Glomerular visceral epithelial cell (primary cell): ENCODE data around the gene CFL2.
A peak's percentile ranks its signal among the peaks of the same experiment; 100 is the strongest.

Source experiments
- DNase-seq: peaks from one replicate; pipeline ENCODE4 v3.0.0-alpha.2; 2016; ENCODE audit errors: extremely low spot score

The CFL2 gene

DNA sequence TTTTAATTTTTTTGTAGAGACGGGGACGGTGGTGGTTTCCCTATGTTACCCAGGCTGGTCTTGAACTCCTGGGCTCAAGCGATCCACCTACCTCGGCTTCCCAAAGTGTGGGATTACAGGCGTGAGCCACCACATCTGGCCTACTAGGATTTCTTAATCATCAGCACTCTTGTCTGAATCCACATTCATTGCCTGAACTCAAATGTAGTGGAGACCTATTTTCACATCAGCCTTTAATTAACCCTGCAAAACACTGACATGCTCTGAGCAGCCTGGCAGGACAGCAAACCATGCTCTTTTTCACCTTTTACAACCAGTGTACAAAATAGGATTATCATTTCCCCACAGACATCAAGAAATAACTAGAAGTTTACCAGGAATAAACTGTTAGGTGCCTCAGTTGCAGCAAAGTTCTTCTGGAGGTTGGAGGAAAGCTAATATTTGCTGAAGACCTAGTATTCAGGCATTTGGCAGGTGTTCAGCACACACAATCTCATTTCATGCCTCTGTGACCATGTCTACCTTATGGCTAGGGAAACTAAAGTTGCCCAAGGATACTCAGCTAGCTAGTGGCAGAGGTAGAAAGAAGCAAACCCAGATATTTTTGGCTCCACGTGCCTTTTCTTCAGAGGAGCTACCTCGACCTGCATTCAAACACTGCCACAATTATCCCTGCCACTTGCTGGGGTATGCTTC lies 37.7 kb downstream of the CFL2 start:
- DNase-seq: no peak

DNA sequence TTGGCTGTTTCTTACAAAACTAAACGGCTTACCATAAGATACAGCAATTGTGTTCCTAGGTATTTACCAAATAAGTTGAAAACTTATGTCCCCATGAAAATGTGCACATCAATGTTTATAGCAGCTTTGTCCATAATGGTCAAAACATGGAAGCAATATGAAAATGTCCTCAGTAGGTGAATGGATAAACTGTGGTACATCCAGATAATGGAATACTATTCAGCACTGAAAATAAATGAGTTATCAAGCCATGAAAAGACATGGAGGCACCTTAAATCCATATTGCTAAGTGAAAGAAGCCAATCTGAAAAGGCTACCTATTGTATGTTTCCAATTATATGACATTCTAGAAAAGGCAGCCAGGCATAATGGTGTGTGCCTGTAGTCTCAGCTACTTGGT lies 40.7 kb downstream of the CFL2 start:
- DNase-seq: no peak

DNA sequence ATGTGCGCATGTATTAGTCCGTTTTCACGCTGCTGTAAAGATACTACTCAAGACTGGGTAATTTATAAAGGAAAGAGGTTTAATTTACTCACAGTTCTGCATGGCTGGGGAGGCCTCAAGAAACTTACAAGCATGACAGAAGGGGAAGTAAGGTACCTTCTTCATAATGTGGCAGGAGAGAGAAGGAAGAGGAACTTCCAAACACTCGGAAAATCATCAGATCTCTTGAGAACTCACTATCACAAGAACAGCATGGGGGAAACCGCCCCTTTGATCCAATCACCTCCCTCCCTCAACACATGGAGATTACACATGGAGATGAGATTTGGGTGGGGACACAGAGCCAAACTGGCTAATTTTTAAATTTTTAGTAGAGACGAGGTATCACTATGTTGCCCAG lies 42.7 kb downstream of the CFL2 start:
- no peak for DNase-seq

DNA sequence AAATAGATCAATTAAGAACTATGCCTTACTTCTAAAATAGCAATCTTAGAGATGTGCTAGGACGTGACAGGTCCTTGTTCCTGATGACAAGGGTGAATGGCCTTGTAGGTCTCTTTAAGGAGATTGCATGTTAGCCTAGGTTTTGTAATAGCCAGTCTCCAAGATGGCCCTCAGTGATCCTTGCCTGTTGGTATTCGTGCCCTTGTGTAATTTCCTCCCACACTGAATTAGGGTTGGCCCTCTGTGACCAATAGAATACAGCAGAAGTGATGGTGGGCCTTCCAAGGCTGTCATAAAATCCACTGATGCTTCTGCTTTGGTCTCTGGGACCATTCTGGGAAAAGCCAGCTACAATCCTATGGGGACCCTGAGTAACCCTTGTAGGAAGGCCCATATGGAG lies 46.3 kb downstream of the CFL2 start:
- DNase-seq: no peak

DNA sequence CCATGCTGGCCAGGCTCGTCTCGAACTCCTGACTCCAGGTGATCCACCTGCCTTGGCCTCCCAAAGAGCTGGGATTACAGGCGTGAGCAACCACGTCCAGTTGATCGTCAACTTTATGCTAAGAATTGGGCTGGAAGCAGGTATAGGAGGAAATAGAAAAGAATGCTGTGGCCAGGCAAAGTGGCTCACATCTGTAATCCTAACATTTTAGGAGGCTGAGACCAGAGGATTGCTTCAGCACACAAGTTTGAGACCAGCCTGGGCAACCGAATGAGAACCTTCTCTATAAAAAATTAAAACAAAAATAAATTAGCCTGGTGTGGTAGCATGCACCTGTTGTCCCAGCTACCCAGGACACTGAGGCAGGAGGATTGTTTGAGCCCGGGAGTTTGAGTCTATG lies 47.4 kb downstream of the CFL2 start:
- no peak for DNase-seq

DNA sequence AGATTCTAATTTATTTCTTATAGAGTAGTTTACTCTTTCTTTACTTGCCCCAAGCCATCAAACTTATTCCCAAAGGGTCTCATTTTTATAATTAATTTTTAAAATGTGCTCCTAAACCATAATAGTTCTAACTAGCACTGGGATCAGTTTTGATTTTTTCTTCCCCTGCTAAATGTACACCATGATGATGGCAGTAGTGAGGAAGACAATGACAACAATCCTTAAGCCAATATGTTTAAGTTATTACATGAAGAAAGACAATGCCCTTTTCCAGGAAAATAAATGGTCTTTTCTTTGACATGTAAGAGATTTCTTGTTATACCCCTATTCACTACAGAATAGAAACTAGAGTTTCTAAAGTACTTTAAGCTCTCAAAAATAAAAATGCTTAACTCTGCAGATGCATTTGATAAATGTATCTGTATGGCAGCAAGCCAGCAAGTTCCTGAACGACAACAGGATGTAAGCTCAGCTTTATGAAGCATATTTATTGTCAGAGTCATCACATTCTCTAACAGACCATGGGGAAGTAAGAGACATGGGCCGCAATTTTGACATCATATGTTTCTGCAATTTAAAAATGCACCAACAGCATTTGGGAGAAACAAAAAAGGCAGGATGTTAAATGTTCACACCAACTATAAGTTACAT lies 48.5 kb downstream of the CFL2 start:
- peak; percentile 83 for DNase-seq

DNA sequence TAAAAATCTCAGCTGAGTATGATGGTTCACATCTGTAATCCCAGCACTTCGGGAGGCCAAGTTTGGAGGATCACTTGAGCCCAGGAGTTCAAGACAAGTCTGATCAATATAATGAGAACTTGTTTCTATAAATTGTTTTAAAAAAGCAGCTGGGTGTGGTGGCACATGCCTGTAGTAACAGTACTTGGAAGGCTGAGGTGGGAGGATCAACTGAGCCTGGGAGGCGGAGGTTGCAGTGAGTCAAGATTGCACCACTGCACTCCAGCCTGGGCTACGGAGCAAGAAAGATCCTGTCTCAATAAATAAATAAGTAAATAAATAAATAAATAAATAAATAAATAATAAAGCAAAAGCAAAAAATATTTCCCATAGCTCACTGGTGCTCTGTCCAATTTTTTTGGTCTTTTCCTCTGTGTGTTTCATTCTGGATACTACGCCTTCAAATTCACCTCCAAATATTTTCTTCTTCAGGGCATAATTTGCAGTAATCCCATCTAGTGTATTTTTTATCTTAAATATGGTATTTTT lies 51.8 kb downstream of the CFL2 start:
- no peak for DNase-seq

DNA sequence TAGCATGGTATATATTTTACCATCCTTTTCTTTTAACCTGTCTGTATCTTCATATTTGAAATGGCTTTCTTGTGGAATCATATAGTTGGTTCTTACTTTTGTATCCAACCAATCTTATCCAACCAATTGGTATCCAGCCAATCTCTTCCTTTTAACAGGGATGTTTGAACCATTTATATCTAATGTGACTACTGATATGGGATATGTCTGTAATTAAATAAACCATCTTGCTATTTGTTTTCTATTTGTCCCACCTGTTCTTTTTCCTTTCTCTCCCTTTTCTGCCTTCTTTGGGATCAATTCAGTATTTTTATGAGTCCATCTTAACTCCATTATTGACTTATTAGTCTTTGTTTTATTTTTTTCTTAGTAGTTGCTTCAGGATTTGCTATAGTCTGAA lies 53.6 kb downstream of the CFL2 start:
- no peak for DNase-seq
